ENCODE data around the gene HMCN2.

DNA sequence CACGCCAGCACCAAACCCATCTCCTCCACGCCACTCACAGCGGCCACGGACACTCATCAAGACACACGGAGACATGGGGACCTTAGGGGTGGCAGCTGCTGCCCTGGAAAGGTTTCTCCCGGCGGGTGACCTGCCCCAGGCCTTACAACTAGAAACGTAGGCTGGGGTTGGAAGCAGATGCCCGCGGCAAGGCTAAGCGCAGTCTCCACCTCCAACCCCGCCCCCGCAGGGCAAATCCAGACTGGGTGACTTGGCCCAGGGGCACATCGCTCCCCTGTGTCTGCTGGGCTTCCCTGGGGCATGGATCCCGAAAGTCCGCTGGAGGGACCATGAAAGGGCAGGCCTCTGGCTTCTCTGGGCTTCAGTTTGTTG is 167.2 kb downstream of the HMCN2 start:
- no peak for TF ChIP-seq ZNF274 (IDR thresholded peaks at IDR 0.05; ENCODE audit: low read depth, low read length)
- no peak for TF ChIP-seq SUZ12 (IDR thresholded peaks at IDR 0.05; ENCODE audit: extremely low read depth, insufficient read depth, insufficient read length)
- TF ChIP-seq YY1 (IDR thresholded peaks at IDR 0.05; ENCODE audit: insufficient read depth, insufficient read length) = no peak
